Measurements from ENCODE around the gene SLC4A2.

SLC4A2 gene

DNA sequence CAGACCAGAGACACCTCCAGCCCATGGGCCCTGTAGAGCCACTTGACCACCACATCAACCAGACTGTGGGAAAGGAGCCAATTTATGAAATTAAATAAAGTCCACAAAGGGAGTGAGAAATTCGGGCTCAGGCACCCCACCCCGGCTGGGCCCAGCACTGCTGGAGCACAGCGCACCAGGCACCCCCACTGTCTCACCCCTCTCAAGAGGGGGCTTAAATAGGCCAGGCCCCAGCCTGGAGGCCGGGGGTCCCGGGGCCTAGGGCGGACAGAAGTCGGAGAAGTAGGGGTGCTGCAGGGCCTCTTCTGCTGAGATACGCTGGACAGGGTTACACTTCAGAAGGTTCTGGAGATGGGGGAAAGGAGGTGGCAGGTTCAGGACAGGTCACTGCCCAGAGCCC, 5.6 kb upstream of the SLC4A2 start:
- Histone ChIP-seq H3K27ac (ENCODE audit: low read depth, low read length) (no peak overlapping the region), H3K4me3 (ENCODE audit: low read depth in 1 of 2, low read length in 2 of 2) (no peak overlapping the region), H3K9me3 (ENCODE audit: control insufficient read depth in 1 of 2, low read length in 2 of 2) (no peaks in the 10 kb centered on the region), H3K36me3 (ENCODE audit: control insufficient read depth in 1 of 2, insufficient read depth in 2 of 2, low read length in 2 of 2) (no peaks in the 10 kb centered on the region), H3K4me1 (ENCODE audit: control insufficient read depth in 1 of 2, insufficient read depth in 2 of 2, low read length in 2 of 2) (peaks cover 15 to 18% of the 10 kb centered on the region in 2 donors), H3K9ac (ENCODE audit: low read depth in 1 of 2, low read length in 2 of 2) (no peak overlapping the region), H3K27me3 (ENCODE audit: control insufficient read depth in 1 of 2, insufficient read depth in 2 of 2, low read length in 2 of 2) (no peaks in the 10 kb centered on the region)

DNA sequence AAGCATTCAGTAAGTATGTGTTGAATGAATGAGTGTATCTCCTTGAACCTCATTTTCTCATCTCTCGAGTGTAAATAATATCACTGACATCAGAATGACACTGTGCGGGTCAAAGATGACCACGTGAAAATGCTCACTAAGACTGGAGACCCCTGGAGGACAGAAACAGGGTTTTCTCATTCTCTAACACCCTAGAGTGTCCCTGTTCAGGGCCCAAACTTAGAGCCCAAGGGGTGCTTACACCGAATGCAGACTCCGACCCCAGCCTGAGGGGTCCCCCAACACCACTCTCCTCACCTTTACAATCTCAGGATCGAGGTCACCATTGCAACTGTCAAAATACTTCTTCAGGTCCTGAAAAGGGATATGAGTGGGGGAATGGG, 3.1 kb upstream of the SLC4A2 start:
- Histone ChIP-seq H3K4me1 (ENCODE audit: control insufficient read depth in 1 of 2, insufficient read depth in 2 of 2, low read length in 2 of 2) (peaks cover 31 to 37% of the 10 kb centered on the region in 2 donors), H3K27ac (ENCODE audit: low read depth, low read length) (no peak overlapping the region), H3K9ac (ENCODE audit: low read depth in 1 of 2, low read length in 2 of 2) (no peak overlapping the region), H3K36me3 (ENCODE audit: control insufficient read depth in 1 of 2, insufficient read depth in 2 of 2, low read length in 2 of 2) (no peaks in the 10 kb centered on the region), H3K27me3 (ENCODE audit: control insufficient read depth in 1 of 2, insufficient read depth in 2 of 2, low read length in 2 of 2) (no peaks in the 10 kb centered on the region), H3K9me3 (ENCODE audit: control insufficient read depth in 1 of 2, low read length in 2 of 2) (no peaks in the 10 kb centered on the region), H3K4me3 (ENCODE audit: low read depth in 1 of 2, low read length in 2 of 2) (no peak overlapping the region)

GRCh38 chr7:151056666-151057505, 2.5 kb upstream of the SLC4A2 start:
- Histone ChIP-seq H3K27ac (ENCODE audit: low read depth, low read length) (no peak overlapping the region), H3K9me3 (ENCODE audit: control insufficient read depth in 1 of 2, low read length in 2 of 2) (no peaks in the 10 kb centered on the region), H3K4me3 (ENCODE audit: low read depth in 1 of 2, low read length in 2 of 2) (peak overlapping the region; percentile 94), H3K9ac (ENCODE audit: low read depth in 1 of 2, low read length in 2 of 2) (peak overlapping the region; percentile 60 to 78), H3K27me3 (ENCODE audit: control insufficient read depth in 1 of 2, insufficient read depth in 2 of 2, low read length in 2 of 2) (no peaks in the 10 kb centered on the region), H3K36me3 (ENCODE audit: control insufficient read depth in 1 of 2, insufficient read depth in 2 of 2, low read length in 2 of 2) (no peaks in the 10 kb centered on the region), H3K4me1 (ENCODE audit: control insufficient read depth in 1 of 2, insufficient read depth in 2 of 2, low read length in 2 of 2) (peaks cover 37 to 42% of the 10 kb centered on the region in 2 donors)

DNA sequence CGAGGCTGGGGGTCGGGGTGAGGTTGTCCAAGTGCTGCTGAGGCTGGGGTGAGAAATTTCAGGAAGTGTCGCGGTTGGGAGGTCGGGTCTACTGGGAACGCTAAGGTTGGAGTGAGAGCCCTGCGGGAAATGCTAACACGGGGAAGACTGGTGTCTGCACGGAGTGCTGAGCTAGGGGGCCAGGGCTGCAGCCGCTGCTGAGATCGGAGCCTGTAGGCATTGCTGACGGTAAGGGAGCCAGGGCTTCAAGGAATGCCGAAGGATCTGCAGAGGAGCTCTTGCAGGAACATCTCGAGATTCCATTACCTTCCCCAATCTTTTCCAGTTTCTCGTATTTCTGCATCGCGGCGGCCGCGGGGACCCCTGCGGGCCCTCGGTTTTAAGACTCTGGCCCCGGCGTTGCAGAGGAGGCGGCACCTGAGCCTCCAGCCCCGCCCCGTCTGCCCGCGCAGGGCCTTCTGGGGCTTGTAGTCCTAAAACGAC, 1.8 kb upstream of the SLC4A2 start, which contains the start of gene CDK5:
Gene CDK5 (minus strand): TSS at position 392 of the 483 bp plus-strand sequence. CDS start 49 bp downstream, at position 343.
- H3K9ac ChIP-seq (ENCODE audit: low read depth in 1 of 2, low read length in 2 of 2): peak within 1 kb of the TSS; percentile 87 to 95

DNA sequence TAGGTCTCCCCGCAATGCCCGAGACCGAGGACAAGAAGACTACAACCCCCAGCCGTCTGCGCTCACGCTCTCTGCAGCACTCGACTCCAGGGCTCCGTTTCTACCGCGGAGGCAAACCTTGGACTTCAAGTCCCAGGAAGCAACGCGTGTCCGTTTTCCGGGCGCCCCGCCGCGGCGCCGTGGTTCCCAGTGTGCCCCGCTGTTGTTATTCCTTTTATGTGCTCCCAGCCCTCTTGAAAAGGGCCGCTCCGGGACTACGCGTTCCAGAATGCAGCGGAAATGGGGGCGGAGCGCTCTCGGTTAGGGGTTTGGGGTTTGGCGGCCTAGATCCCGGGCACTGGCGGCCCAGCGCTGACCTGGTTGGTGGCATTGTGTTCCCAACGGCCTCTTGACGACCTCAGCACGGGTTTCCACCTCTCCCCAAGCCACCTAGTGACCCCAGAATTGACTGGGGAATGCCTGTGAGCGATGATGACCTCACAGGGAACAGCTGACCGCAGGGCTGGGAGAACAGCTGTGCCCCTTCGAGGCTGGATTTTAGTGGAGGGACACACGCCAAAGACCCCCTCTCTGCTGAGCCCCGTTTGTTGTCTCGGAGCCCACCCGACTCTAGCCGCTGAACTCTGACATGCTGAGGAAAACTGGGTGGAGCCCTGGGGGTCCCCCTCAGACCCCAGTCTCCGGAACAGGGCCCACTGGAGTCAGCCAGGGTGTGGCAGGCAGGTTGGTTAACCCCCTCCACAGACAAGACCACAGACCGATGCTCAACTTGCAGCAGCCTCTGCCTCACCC, 1.2 kb upstream of the SLC4A2 start:
- no peaks in the 10 kb centered on the region for H3K9me3 ChIP-seq (ENCODE audit: control insufficient read depth in 1 of 2, low read length in 2 of 2)
- H3K4me3 ChIP-seq (ENCODE audit: low read depth in 1 of 2, low read length in 2 of 2): peak overlapping the region; percentile 94
- H3K9ac ChIP-seq (ENCODE audit: low read depth in 1 of 2, low read length in 2 of 2): peak overlapping the region; percentile 87 to 95
- H3K27ac ChIP-seq (ENCODE audit: low read depth, low read length): peak overlapping the region; percentile 96
- H3K27me3 ChIP-seq (ENCODE audit: control insufficient read depth in 1 of 2, insufficient read depth in 2 of 2, low read length in 2 of 2): no peaks in the 10 kb centered on the region
- H3K4me1 ChIP-seq (ENCODE audit: control insufficient read depth in 1 of 2, insufficient read depth in 2 of 2, low read length in 2 of 2): peaks cover 40 to 43% of the 10 kb centered on the region in 2 donors
- H3K36me3 ChIP-seq (ENCODE audit: control insufficient read depth in 1 of 2, insufficient read depth in 2 of 2, low read length in 2 of 2): no peaks in the 10 kb centered on the region

More for the DNA sequence above, 1.8 kb upstream of the SLC4A2 start, which contains the start of gene CDK5:
- Histone ChIP-seq H3K4me3 (ENCODE audit: low read depth in 1 of 2, low read length in 2 of 2) (peak within 1 kb of the TSS; percentile 94), H3K36me3 (ENCODE audit: control insufficient read depth in 1 of 2, insufficient read depth in 2 of 2, low read length in 2 of 2) (no peaks in the 10 kb centered on the region), H3K27me3 (ENCODE audit: control insufficient read depth in 1 of 2, insufficient read depth in 2 of 2, low read length in 2 of 2) (no peaks in the 10 kb centered on the region), H3K4me1 (ENCODE audit: control insufficient read depth in 1 of 2, insufficient read depth in 2 of 2, low read length in 2 of 2) (peaks cover 40 to 43% of the 10 kb centered on the region in 2 donors), H3K27ac (ENCODE audit: low read depth, low read length) (peak within 1 kb of the TSS; percentile 96), H3K9me3 (ENCODE audit: control insufficient read depth in 1 of 2, low read length in 2 of 2) (no peaks in the 10 kb centered on the region)

DNA sequence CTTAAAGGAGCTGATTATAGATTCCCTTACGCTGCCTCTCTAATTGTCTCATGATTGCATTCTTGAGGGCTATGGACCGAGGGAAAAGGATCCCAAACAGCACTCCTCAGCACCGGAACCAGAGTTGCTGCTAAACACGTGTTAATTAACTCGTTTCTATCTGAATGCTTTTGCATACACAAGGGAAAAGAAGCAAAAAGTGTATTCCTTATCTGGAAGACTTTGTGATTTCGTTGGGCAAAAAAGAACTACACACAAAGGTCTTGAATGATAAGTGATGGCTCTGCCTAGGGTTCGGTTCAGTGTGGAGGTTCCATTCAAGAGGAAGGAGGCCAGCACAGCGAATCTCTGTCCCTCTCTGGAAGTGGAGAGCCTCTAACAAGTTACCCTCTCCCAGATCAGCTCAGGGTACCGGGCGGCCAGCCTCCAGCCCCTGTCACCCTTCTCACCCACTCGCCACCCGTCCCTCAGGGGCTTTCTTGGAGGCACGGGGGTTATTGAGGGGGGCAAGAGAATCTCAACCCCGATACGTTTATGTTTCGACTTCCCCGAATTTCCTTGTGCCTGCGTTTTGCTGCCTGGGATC, 515 bp upstream of the SLC4A2 start:
- Histone ChIP-seq H3K4me3 (ENCODE audit: low read depth in 1 of 2, low read length in 2 of 2) (peak overlapping the region; percentile 77 to 94), H3K4me1 (ENCODE audit: control insufficient read depth in 1 of 2, insufficient read depth in 2 of 2, low read length in 2 of 2) (peaks cover 40 to 43% of the 10 kb centered on the region in 2 donors), H3K36me3 (ENCODE audit: control insufficient read depth in 1 of 2, insufficient read depth in 2 of 2, low read length in 2 of 2) (no peaks in the 10 kb centered on the region), H3K9ac (ENCODE audit: low read depth in 1 of 2, low read length in 2 of 2) (peak overlapping the region; percentile 87 to 95), H3K9me3 (ENCODE audit: control insufficient read depth in 1 of 2, low read length in 2 of 2) (no peaks in the 10 kb centered on the region), H3K27me3 (ENCODE audit: control insufficient read depth in 1 of 2, insufficient read depth in 2 of 2, low read length in 2 of 2) (no peaks in the 10 kb centered on the region), H3K27ac (ENCODE audit: low read depth, low read length) (peak overlapping the region; percentile 96)

GRCh38 chr7:151060113-151060415, 675 bp downstream of the SLC4A2 start:
- no peaks in the 10 kb centered on the region for H3K27me3 ChIP-seq (ENCODE audit: control insufficient read depth in 1 of 2, insufficient read depth in 2 of 2, low read length in 2 of 2)
- peaks cover 40 to 43% of the 10 kb centered on the region in 2 donors for H3K4me1 ChIP-seq (ENCODE audit: control insufficient read depth in 1 of 2, insufficient read depth in 2 of 2, low read length in 2 of 2)
- peaks cover 4 to 7% of the 10 kb centered on the region in 2 donors for H3K36me3 ChIP-seq (ENCODE audit: control insufficient read depth in 1 of 2, insufficient read depth in 2 of 2, low read length in 2 of 2)
- H3K27ac ChIP-seq (ENCODE audit: low read depth, low read length): peak overlapping the region; percentile 96
- peak overlapping the region; percentile 75 to 94 for H3K4me3 ChIP-seq (ENCODE audit: low read depth in 1 of 2, low read length in 2 of 2)
- no peaks in the 10 kb centered on the region for H3K9me3 ChIP-seq (ENCODE audit: control insufficient read depth in 1 of 2, low read length in 2 of 2)
- peak overlapping the region; percentile 69 to 95 for H3K9ac ChIP-seq (ENCODE audit: low read depth in 1 of 2, low read length in 2 of 2)

- Histone ChIP-seq H3K9ac (ENCODE audit: low read depth in 1 of 2, low read length in 2 of 2) (peak overlapping the region; percentile 69 to 95), H3K4me3 (ENCODE audit: low read depth in 1 of 2, low read length in 2 of 2) (peak overlapping the region; percentile 75 to 94), H3K4me1 (ENCODE audit: control insufficient read depth in 1 of 2, insufficient read depth in 2 of 2, low read length in 2 of 2) (peaks cover 40 to 43% of the 10 kb centered on the region in 2 donors), H3K36me3 (ENCODE audit: control insufficient read depth in 1 of 2, insufficient read depth in 2 of 2, low read length in 2 of 2) (peaks cover 9 to 13% of the 10 kb centered on the region in 2 donors), H3K9me3 (ENCODE audit: control insufficient read depth in 1 of 2, low read length in 2 of 2) (no peaks in the 10 kb centered on the region), H3K27ac (ENCODE audit: low read depth, low read length) (no peak overlapping the region), H3K27me3 (ENCODE audit: control insufficient read depth in 1 of 2, insufficient read depth in 2 of 2, low read length in 2 of 2) (no peaks in the 10 kb centered on the region)
Observed at GRCh38 chr7:151060416-151061212, 1.2 kb downstream of the SLC4A2 start.

GRCh38 chr7:151061213-151062110, 2.1 kb downstream of the SLC4A2 start:
- H3K36me3 ChIP-seq (ENCODE audit: control insufficient read depth in 1 of 2, insufficient read depth in 2 of 2, low read length in 2 of 2): peaks cover 9 to 19% of the 10 kb centered on the region in 2 donors
- H3K9ac ChIP-seq (ENCODE audit: low read depth in 1 of 2, low read length in 2 of 2): no peak overlapping the region
- no peak overlapping the region for H3K4me3 ChIP-seq (ENCODE audit: low read depth in 1 of 2, low read length in 2 of 2)
- H3K9me3 ChIP-seq (ENCODE audit: control insufficient read depth in 1 of 2, low read length in 2 of 2): no peaks in the 10 kb centered on the region
- H3K27me3 ChIP-seq (ENCODE audit: control insufficient read depth in 1 of 2, insufficient read depth in 2 of 2, low read length in 2 of 2): no peaks in the 10 kb centered on the region
- H3K4me1 ChIP-seq (ENCODE audit: control insufficient read depth in 1 of 2, insufficient read depth in 2 of 2, low read length in 2 of 2): peaks cover 40 to 42% of the 10 kb centered on the region in 2 donors
- no peak overlapping the region for H3K27ac ChIP-seq (ENCODE audit: low read depth, low read length)

All from duodenal mucosa (tissue), 2 donors.